ENCODE measurements around the gene TEX44. TPM values are rescaled to one million over a fixed set of nuclear protein-coding genes. Genes with fewer than 3 reads are reported as not detected.

TEX44 gene
- total RNA-seq, 1 experiment from 2014 or later: not detected

- no peaks in the 10 kb centered on the region for H3K27me3 ChIP-seq (replicated peaks; ENCODE audit: control insufficient read depth, insufficient read depth, low read length)
- no peak overlapping the region for H3K4me3 ChIP-seq (ENCODE audit: low read depth, low read length)
- no peaks in the 10 kb centered on the region for H3K36me3 Mint-ChIP-seq (ENCODE audit: insufficient read depth, unreplicated experiment)
- no peaks in the 10 kb centered on the region; the same call in 1 of the 2 replicates for H3K4me1 ChIP-seq
- no TSS peak for BruUV-seq (replicated peaks)
- CTCF ChIA-PET: no interaction called here
- H3K36me3 ChIP-seq (ENCODE audit: control insufficient read depth, insufficient read depth, low read length): no peaks in the 10 kb centered on the region
- no peaks in the 10 kb centered on the region for H3K27me3 Mint-ChIP-seq (ENCODE audit: insufficient read depth, unreplicated experiment)
- H3K9me3 ChIP-seq: no peaks in the 10 kb centered on the region
- POLR2A ChIA-PET: no interaction called here
- no peak overlapping the region for H3K4me3 Mint-ChIP-seq (ENCODE audit: unreplicated experiment)
- no peak for TF ChIP-seq CTCF (IDR thresholded peaks at IDR 0.05; ENCODE audit: insufficient read depth in 1 of 2, low read depth in 1 of 2, low read length in 1 of 2, severe bottlenecking in 1 of 2, unreplicated experiment in 1 of 2)
- intact Hi-C loops (cut with micrococcal nuclease; ENCODE audit: unreplicated experiment): no loop called here
- H3K9me3 Mint-ChIP-seq (ENCODE audit: unreplicated experiment): no peaks in the 10 kb centered on the region
- no peaks in the 10 kb centered on the region for H3K4me1 Mint-ChIP-seq (ENCODE audit: low read depth, unreplicated experiment)
- no peak overlapping the region for H3K27ac Mint-ChIP-seq (ENCODE audit: unreplicated experiment)
- DNase-seq: no peak
These were observed 19.6 kb upstream of the TEX44 start for GRCh38 chr2:231573096-231573495.

- Histone ChIP-seq H3K36me3 (ENCODE audit: control insufficient read depth, insufficient read depth, low read length) (no peaks in the 10 kb centered on the region), H3K4me1 (no peaks in the 10 kb centered on the region; the same call in 1 of the 2 replicates), H3K27me3 (replicated peaks; ENCODE audit: control insufficient read depth, insufficient read depth, low read length) (no peaks in the 10 kb centered on the region), H3K9me3 (no peaks in the 10 kb centered on the region), H3K4me3 (ENCODE audit: low read depth, low read length) (no peak overlapping the region)
- CTCF ChIA-PET: no interaction called here
- TF ChIP-seq CTCF (IDR thresholded peaks at IDR 0.05; ENCODE audit: insufficient read depth in 1 of 2, low read depth in 1 of 2, low read length in 1 of 2, severe bottlenecking in 1 of 2, unreplicated experiment in 1 of 2): no peak
- peaks cover 6% of the 10 kb centered on the region for H3K9me3 Mint-ChIP-seq (ENCODE audit: unreplicated experiment)
- BruUV-seq (replicated peaks): no TSS peak
- no peak for DNase-seq
- no peak overlapping the region for H3K4me3 Mint-ChIP-seq (ENCODE audit: unreplicated experiment)
- POLR2A ChIA-PET: no interaction called here
- peaks cover 4% of the 10 kb centered on the region for H3K36me3 Mint-ChIP-seq (ENCODE audit: insufficient read depth, unreplicated experiment)
- H3K27me3 Mint-ChIP-seq (ENCODE audit: insufficient read depth, unreplicated experiment): no peaks in the 10 kb centered on the region
- H3K4me1 Mint-ChIP-seq (ENCODE audit: low read depth, unreplicated experiment): no peaks in the 10 kb centered on the region
- intact Hi-C loops (cut with micrococcal nuclease; ENCODE audit: unreplicated experiment): no loop called here
- no peak overlapping the region for H3K27ac Mint-ChIP-seq (ENCODE audit: unreplicated experiment)
These were observed 18.8 kb upstream of the TEX44 start for GRCh38 chr2:231573698-231574421.

GRCh38 chr2:231575612-231576256, 16.9 kb upstream of the TEX44 start:
- peaks cover 13% of the 10 kb centered on the region for H3K36me3 Mint-ChIP-seq (ENCODE audit: insufficient read depth, unreplicated experiment)
- H3K36me3 ChIP-seq (ENCODE audit: control insufficient read depth, insufficient read depth, low read length): no peaks in the 10 kb centered on the region
- intact Hi-C loops (cut with micrococcal nuclease; ENCODE audit: unreplicated experiment): no loop called here
- peaks cover 3% of the 10 kb centered on the region for H3K27me3 Mint-ChIP-seq (ENCODE audit: insufficient read depth, unreplicated experiment)
- H3K9me3 ChIP-seq: no peaks in the 10 kb centered on the region
- no peak for TF ChIP-seq CTCF (IDR thresholded peaks at IDR 0.05; ENCODE audit: insufficient read depth in 1 of 2, low read depth in 1 of 2, low read length in 1 of 2, severe bottlenecking in 1 of 2, unreplicated experiment in 1 of 2)
- H3K27me3 ChIP-seq (replicated peaks; ENCODE audit: control insufficient read depth, insufficient read depth, low read length): no peaks in the 10 kb centered on the region
- no TSS peak for BruUV-seq (replicated peaks)
- ChIA-PET CTCF (no interaction called here), POLR2A (no interaction called here)
- no peaks in the 10 kb centered on the region; the same call in 1 of the 2 replicates for H3K4me1 ChIP-seq
- no peaks in the 10 kb centered on the region for H3K4me1 Mint-ChIP-seq (ENCODE audit: low read depth, unreplicated experiment)
- H3K4me3 ChIP-seq (ENCODE audit: low read depth, low read length): no peak overlapping the region
- H3K4me3 Mint-ChIP-seq (ENCODE audit: unreplicated experiment): no peak overlapping the region
- no peak for DNase-seq
- no peak overlapping the region for H3K27ac Mint-ChIP-seq (ENCODE audit: unreplicated experiment)
- peaks cover 21% of the 10 kb centered on the region for H3K9me3 Mint-ChIP-seq (ENCODE audit: unreplicated experiment)
